Gastrocnemius medialis (tissue), 4 donors: Measurements from ENCODE around the gene CERK.

Source experiments
- CTCF ChIP-seq, 5 experiments: fragments of 450-650 bp in 3 of 5; fragments of 200-600 bp in 2 of 5; sonication (generic) in 2 of 5; IDR thresholded peaks in 4 of 5; conservative IDR thresholded peaks in 1 of 5; 1 replicate in 4 of 5; 2 replicates in 1 of 5; pipeline ENCODE4 v1.5.1; 2016 to 2019; ENCODE audit warnings: antibody characterized with exemption in 5 of 5, mild to moderate bottlenecking in 3 of 5, moderate library complexity in 3 of 5
- POLR2A ChIP-seq, 2 donors: fragments of 450-650 bp; IDR thresholded peaks; one replicate each; pipeline ENCODE4 v1.6.1; 2017; ENCODE audit warnings: antibody characterized with exemption in 2 of 2, mild to moderate bottlenecking in 2 of 2, moderate library complexity in 2 of 2

DNA sequence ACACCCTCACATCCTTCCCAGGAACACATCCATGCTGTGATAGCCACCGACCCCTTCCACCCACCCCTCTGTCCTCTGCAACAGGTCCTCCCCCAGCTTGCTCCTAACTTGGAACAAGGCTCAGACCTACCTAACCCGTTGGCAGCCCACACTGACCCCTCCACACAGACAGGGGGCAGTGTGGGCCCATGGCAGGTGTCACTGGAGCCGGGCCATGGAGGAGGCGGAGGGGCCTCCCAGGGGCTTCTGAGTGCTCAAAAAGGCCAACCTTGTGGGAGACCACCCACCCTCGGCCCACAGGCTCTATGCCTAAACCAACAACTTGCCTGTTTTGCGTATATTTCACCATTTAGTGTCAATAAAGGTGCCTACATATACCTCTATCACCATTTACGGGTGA is 57.0 kb downstream of the CERK start:
- peak in 1 of 5 experiments; percentile 14 for TF ChIP-seq CTCF (IDR thresholded peaks at IDR 0.05 in 4 of 5, conservative IDR thresholded peaks at IDR 0.05 in 1 of 5)
- no peak for TF ChIP-seq POLR2A (IDR thresholded peaks at IDR 0.05)
